ENCODE measurements around the gene LRRC59. TPM values are rescaled to one million over a fixed set of nuclear protein-coding genes. Genes with fewer than 3 reads are reported as not detected.

Gene LRRC59
- polyA plus RNA-seq, 1 donor (not counting 4 experiments of a cell fraction or from before 2014, with no cell fraction given): 152 TPM

GRCh38 chr17:50412188-50412732 is 14.9 kb upstream of the LRRC59 start:
- Histone ChIP-seq H3K4me2 (ENCODE audit: control insufficient read depth, extremely low read depth, insufficient read depth, low read depth, low read length) (no peak overlapping the region), H3K9me1 (ENCODE audit: control insufficient read depth, extremely low read depth, insufficient read depth, low read length) (no peaks in the 10 kb centered on the region), H4K20me1 (ENCODE audit: control insufficient read depth, extremely low read depth, insufficient read depth, low read length) (no peaks in the 10 kb centered on the region), H3K27me3 (ENCODE audit: control insufficient read depth, extremely low read depth, insufficient read depth, low read length) (no peaks in the 10 kb centered on the region), H3K4me3 (ENCODE audit: control insufficient read depth in 2 of 3, extremely low read depth in 1 of 3, insufficient read depth in 2 of 3, low read depth in 1 of 3, low read length in 3 of 3) (no peak overlapping the region), H3K79me2 (ENCODE audit: control insufficient read depth, insufficient read depth, low read length) (no peaks in the 10 kb centered on the region), H3K36me3 (ENCODE audit: control insufficient read depth in 2 of 2, extremely low read depth in 1 of 2, insufficient read depth in 2 of 2, low read length in 2 of 2) (no peaks in the 10 kb centered on the region), H3K4me1 (ENCODE audit: control insufficient read depth, extremely low read depth, insufficient read depth, low read length) (no peaks in the 10 kb centered on the region), H3K27ac (ENCODE audit: control insufficient read depth, insufficient read depth, low read length) (no peak overlapping the region), H3K9ac (ENCODE audit: control insufficient read depth, extremely low read depth, insufficient read depth, low read length) (no peak overlapping the region), H2AFZ (ENCODE audit: control insufficient read depth, low read length) (no peak overlapping the region), H3K9me3 (ENCODE audit: control insufficient read depth, low read depth, low read length) (no peaks in the 10 kb centered on the region)
- no peak for DNase-seq (ENCODE audit: low read depth, low spot score)
- no peak for TF ChIP-seq EZH2 (IDR thresholded peaks at IDR 0.05; ENCODE audit: low read length)
- TF ChIP-seq CTCF (optimal IDR thresholded peaks at IDR 0.05 in 1 of 3, IDR thresholded peaks at IDR 0.05 in 1 of 3, conservative IDR thresholded peaks at IDR 0.05 in 1 of 3; ENCODE audit: extremely low read depth in 1 of 3, insufficient read depth in 2 of 3, low read length in 3 of 3): no peak
- dilution Hi-C loops (cut with MboI; ENCODE audit: extremely low pct_ligation_motif_present, low sequenced_read_pairs): no loop called here
- no peak for FAIRE-seq

- H3K4me3 ChIP-seq (ENCODE audit: control insufficient read depth in 2 of 3, extremely low read depth in 1 of 3, insufficient read depth in 2 of 3, low read depth in 1 of 3, low read length in 3 of 3): no peak overlapping the region
- no peak for FAIRE-seq
These were observed 10.6 kb upstream of the LRRC59 start for GRCh38 chr17:50407921-50408320.

More at GRCh38 chr17:50407921-50408320, 10.6 kb upstream of the LRRC59 start:
- H3K4me2 ChIP-seq (ENCODE audit: control insufficient read depth, extremely low read depth, insufficient read depth, low read depth, low read length): no peak overlapping the region
- no peak for DNase-seq (ENCODE audit: low read depth, low spot score)
- no peaks in the 10 kb centered on the region for H3K9me3 ChIP-seq (ENCODE audit: control insufficient read depth, low read depth, low read length)
- no peaks in the 10 kb centered on the region for H3K79me2 ChIP-seq (ENCODE audit: control insufficient read depth, insufficient read depth, low read length)
- dilution Hi-C loops (cut with MboI; ENCODE audit: extremely low pct_ligation_motif_present, low sequenced_read_pairs): no loop called here
- no peaks in the 10 kb centered on the region for H3K36me3 ChIP-seq (ENCODE audit: control insufficient read depth in 2 of 2, extremely low read depth in 1 of 2, insufficient read depth in 2 of 2, low read length in 2 of 2)
- H2AFZ ChIP-seq (ENCODE audit: control insufficient read depth, low read length): no peak overlapping the region
- H3K9me1 ChIP-seq (ENCODE audit: control insufficient read depth, extremely low read depth, insufficient read depth, low read length): no peaks in the 10 kb centered on the region
- H4K20me1 ChIP-seq (ENCODE audit: control insufficient read depth, extremely low read depth, insufficient read depth, low read length): no peaks in the 10 kb centered on the region
- H3K27me3 ChIP-seq (ENCODE audit: control insufficient read depth, extremely low read depth, insufficient read depth, low read length): no peaks in the 10 kb centered on the region
- no peaks in the 10 kb centered on the region for H3K4me1 ChIP-seq (ENCODE audit: control insufficient read depth, extremely low read depth, insufficient read depth, low read length)
- TF ChIP-seq EZH2 (IDR thresholded peaks at IDR 0.05; ENCODE audit: low read length): no peak
- no peak for TF ChIP-seq CTCF (optimal IDR thresholded peaks at IDR 0.05 in 1 of 3, IDR thresholded peaks at IDR 0.05 in 1 of 3, conservative IDR thresholded peaks at IDR 0.05 in 1 of 3; ENCODE audit: extremely low read depth in 1 of 3, insufficient read depth in 2 of 3, low read length in 3 of 3)
- H3K27ac ChIP-seq (ENCODE audit: control insufficient read depth, insufficient read depth, low read length): no peak overlapping the region
- H3K9ac ChIP-seq (ENCODE audit: control insufficient read depth, extremely low read depth, insufficient read depth, low read length): no peak overlapping the region
